ENCODE results near the gene TFEC.

Gene TFEC

DNA sequence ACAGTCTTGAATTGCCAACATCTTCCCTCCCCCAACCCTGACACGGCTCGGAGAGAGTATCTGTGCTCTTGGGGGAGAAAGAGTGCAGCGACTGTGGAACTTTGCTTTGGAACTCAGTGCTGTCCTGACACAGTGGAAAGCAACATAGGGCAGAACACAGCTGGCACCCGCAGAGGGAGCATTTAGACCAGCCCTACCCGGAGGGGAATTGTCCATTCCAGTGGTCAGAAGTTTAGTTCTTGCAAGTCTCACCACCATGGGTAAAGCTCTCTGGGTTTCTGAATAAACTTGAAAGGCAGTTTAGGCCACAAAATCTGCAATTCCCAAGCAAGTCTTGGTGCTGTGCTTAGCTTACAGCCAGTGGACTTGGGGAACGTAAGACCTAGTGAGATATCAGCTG, 34.9 kb downstream of the TFEC start:
- no peak overlapping the region for H3K4me3 ChIP-seq (ENCODE audit: low read depth, low read length)
- TF ChIP-seq, protein P1, sequence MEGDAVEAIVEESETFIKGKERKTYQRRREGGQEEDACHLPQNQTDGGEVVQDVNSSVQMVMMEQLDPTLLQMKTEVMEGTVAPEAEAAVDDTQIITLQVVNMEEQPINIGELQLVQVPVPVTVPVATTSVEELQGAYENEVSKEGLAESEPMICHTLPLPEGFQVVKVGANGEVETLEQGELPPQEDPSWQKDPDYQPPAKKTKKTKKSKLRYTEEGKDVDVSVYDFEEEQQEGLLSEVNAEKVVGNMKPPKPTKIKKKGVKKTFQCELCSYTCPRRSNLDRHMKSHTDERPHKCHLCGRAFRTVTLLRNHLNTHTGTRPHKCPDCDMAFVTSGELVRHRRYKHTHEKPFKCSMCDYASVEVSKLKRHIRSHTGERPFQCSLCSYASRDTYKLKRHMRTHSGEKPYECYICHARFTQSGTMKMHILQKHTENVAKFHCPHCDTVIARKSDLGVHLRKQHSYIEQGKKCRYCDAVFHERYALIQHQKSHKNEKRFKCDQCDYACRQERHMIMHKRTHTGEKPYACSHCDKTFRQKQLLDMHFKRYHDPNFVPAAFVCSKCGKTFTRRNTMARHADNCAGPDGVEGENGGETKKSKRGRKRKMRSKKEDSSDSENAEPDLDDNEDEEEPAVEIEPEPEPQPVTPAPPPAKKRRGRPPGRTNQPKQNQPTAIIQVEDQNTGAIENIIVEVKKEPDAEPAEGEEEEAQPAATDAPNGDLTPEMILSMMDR (conservative IDR thresholded peaks at IDR 0.05; ENCODE audit: low read depth, low read length), result no peak
- DNase-seq (ENCODE audit: low read depth), result no peak

DNA sequence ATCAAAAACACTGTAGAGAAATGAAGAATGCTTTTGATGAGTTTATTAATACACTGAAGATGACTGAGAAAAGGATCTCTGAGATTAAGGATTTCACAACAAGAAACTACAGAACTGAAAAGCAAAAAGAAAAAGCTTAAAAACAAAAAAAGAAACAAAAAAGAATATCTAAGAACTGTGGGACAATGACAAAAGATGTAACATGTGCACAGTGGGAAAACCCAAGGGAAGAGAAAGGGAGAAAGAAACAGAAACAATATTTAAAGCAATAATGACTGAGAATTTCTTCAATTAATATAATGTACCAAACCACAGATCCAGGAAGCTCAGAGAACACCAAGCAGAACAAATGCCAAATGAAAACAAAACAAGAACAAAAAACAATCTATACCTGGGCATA, 42.2 kb downstream of the TFEC start:
- TF ChIP-seq, protein P1 (conservative IDR thresholded peaks at IDR 0.05; ENCODE audit: low read depth, low read length), result no peak
- no peak for DNase-seq (ENCODE audit: low read depth)
- H3K4me3 ChIP-seq (ENCODE audit: low read depth, low read length), result no peak overlapping the region

DNA sequence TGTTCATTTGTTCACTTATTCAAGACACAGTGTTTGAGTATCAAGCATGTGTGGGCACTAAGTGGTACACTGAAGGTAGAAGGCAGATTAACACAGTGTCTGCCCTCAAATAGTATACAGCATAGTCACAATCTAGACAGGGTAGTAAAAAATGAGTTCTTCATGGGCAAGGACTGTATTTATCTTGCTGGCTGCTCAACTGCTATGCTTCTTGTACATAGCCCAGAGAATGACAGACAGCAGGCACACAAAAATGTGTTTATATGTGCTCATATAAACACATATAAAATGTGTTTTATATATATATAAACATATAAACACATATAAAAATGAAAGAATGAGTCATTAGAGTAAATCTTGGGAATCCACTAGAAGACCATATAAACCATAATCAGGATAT, 43.1 kb downstream of the TFEC start:
- no peak for DNase-seq (ENCODE audit: low read depth)
- TF ChIP-seq, protein P1 (conservative IDR thresholded peaks at IDR 0.05; ENCODE audit: low read depth, low read length), result no peak
- no peak overlapping the region for H3K4me3 ChIP-seq (ENCODE audit: low read depth, low read length)

DNA sequence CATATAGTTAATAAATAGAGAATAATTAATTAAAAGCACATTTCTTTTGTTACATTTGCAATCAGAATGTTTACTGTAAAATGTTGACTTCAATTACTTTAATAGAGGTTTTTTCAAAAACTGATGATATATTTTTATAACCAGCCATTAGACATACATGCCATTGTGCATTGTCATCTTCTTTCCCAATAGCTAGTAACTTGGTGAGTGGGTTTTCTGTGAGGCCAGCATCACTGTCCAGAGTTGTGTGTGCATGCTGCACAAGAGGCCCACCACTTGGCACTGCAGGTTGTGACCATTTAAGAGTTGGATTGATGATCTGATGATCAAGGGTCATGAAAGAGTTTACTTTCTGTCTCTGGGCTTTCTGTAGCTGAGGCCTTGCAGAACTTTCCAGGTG, 46.5 kb downstream of the TFEC start:
- DNase-seq (ENCODE audit: low read depth), result peak; percentile 32
- H3K4me3 ChIP-seq (ENCODE audit: low read depth, low read length), result no peak overlapping the region
- TF ChIP-seq, protein P1 (conservative IDR thresholded peaks at IDR 0.05; ENCODE audit: low read depth, low read length), result no peak

DNA sequence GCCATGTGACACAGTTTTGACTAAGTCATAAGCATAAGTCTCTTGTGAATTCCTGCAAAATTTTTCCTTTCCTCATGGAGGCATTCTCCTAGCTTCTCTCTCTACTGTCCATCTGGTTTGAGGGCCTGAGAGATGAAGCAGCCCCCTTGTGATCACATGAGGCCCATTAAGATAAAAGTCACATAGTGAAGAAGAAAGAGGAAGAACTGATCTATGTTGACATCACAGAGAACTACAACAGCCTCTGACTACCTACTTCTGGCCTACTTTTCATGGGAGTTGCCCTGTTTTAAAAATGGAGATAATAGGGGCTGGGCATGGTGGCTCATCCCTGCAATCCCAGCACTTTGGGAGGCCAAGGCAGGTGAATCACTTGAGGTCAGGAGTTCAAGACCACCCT, 50.4 kb downstream of the TFEC start:
- no peak overlapping the region for H3K4me3 ChIP-seq (ENCODE audit: low read depth, low read length)
- TF ChIP-seq, protein P1 (conservative IDR thresholded peaks at IDR 0.05; ENCODE audit: low read depth, low read length), result no peak
- no peak for DNase-seq (ENCODE audit: low read depth)

DNA sequence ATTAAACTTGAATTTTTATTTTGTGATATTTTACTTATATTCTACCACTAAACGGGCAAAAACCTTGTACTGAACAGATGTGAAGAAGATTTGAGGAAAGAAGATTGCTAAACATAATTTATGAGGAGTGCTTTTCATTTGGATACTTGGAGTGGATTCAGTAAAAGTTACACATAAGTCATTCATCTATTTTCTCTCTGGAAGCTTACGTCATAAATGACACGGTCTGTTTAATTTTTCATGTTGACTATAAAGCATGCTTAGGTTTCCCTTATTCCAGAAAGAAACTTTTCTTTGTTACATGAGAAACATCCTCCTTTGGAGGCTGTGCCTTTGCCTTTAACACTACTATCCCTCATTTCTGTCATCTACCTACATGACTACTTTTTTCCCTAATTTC, 53.9 kb downstream of the TFEC start:
- no peak overlapping the region for H3K4me3 ChIP-seq (ENCODE audit: low read depth, low read length)
- TF ChIP-seq, protein P1 (conservative IDR thresholded peaks at IDR 0.05; ENCODE audit: low read depth, low read length), result no peak
- DNase-seq (ENCODE audit: low read depth), result no peak

DNA sequence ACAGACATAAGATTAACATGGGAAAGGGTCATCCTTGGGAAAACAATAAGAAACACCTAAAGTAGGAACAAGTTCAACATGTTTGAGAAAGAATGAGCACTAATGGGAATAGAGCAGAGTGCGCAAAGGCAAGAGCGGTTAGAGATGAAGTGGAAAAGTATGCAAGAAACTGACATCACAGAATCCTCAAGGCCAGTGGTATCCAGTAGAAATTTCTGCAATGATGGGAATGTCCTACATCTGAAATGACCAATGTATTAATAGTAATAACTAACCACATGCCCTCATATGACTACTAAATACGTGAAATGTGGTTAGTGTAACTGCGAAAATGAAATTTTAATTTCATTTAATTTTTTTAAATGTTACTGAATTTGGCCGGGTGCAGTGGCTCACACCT, 54.8 kb downstream of the TFEC start:
- no peak for DNase-seq (ENCODE audit: low read depth)
- TF ChIP-seq, protein P1 (conservative IDR thresholded peaks at IDR 0.05; ENCODE audit: low read depth, low read length), result no peak
- H3K4me3 ChIP-seq (ENCODE audit: low read depth, low read length), result no peak overlapping the region

Measured in choroid plexus epithelial cell (primary cell).